ENCODE data around the gene BOD1L1.

Gene BOD1L1

DNA sequence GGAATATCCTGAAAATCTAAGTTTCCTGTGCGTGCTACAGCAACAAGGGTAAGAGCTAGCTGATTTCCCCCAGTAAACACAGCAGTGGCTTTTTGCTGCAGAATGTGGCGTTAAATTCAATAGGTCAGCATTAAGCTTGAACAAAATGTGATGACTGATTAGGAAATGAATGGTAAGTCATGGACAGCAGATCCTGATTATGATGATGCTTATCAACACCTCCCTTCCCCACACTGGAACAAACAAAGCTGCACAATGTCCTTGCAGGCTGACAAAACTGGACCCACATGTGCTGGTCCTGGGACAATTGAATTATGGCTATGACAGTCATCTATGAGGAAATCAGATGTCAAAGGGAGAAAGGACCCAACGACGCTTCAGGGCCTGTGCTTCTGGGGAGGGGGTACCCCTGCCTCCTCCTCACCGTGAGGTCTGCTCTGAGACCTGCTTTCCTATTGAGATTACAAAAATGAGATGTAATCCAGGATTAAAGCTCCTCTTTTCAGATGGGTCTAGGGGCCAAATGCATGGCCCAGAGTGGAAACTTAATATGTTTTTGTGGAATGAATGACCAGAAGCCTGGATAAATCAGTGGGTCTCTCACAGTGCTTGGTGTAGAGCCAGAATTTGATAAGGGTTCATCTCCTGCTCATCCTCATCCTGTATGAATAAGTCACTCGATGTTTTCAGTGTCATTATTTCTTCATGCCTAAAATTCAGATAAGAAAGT is 32.0 kb upstream of the BOD1L1 start:
- no peak overlapping the region for H3K27ac ChIP-seq

DNA sequence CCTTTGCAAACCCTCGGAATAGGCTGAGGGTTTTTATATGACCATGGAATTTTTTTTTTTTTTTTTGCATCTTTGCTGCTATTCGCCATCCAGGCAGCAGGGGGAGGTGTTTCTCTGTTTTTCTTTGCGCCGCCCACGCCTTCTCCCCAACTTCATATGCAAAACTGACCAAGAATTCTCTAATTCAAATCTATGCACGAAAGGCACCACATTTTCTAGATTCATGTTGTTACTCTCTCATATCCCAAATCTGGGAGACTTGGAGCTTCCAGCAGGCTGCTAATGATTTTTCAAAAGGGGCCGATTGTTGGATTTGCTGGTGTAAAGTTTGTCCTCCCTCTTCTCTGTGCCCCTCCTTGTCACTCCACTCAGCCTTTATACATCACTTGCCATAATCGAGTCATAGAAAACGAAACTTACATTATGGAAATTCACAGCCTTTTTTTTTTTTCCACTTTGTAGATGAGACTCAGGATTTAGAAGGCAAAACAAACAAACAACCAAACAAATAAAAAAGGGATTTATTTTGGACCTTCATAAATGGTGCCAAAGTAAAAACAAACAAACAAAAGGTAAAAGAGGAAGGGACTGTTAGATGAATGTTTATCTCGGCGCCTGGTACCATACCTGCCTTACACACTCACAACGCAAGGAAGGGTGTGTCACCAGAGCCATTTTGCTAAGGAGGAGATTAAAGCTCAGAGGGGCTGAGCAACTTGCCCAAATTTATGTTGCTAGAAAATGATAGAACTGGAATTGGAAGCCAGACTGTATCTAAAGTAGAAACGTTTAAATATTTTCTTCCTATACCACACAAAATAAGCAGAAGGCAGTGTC is 29.3 kb upstream of the BOD1L1 start:
- Histone ChIP-seq H3K36me3 (no peaks in the 10 kb centered on the region), H3K27me3 (ENCODE audit: insufficient read depth, low read depth, severe bottlenecking) (peaks cover 3% of the 10 kb centered on the region), H3K27ac (no peak overlapping the region), H3K9me3 (ENCODE audit: severe bottlenecking) (no peaks in the 10 kb centered on the region), H3K4me3 (ENCODE audit: low read depth, low read length) (no peak overlapping the region)
- peak; percentile 25 for DNase-seq
- TF ChIP-seq, protein P1, sequence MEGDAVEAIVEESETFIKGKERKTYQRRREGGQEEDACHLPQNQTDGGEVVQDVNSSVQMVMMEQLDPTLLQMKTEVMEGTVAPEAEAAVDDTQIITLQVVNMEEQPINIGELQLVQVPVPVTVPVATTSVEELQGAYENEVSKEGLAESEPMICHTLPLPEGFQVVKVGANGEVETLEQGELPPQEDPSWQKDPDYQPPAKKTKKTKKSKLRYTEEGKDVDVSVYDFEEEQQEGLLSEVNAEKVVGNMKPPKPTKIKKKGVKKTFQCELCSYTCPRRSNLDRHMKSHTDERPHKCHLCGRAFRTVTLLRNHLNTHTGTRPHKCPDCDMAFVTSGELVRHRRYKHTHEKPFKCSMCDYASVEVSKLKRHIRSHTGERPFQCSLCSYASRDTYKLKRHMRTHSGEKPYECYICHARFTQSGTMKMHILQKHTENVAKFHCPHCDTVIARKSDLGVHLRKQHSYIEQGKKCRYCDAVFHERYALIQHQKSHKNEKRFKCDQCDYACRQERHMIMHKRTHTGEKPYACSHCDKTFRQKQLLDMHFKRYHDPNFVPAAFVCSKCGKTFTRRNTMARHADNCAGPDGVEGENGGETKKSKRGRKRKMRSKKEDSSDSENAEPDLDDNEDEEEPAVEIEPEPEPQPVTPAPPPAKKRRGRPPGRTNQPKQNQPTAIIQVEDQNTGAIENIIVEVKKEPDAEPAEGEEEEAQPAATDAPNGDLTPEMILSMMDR (IDR thresholded peaks at IDR 0.05; ENCODE audit: low read depth, low read length) = peak; percentile 71

More for the DNA sequence above, 32.0 kb upstream of the BOD1L1 start:
- TF ChIP-seq, protein P1 (IDR thresholded peaks at IDR 0.05; ENCODE audit: low read depth, low read length) = no peak
- Histone ChIP-seq H3K4me3 (ENCODE audit: low read depth, low read length) (no peak overlapping the region), H3K36me3 (no peaks in the 10 kb centered on the region), H3K9me3 (ENCODE audit: severe bottlenecking) (no peaks in the 10 kb centered on the region), H3K27me3 (ENCODE audit: insufficient read depth, low read depth, severe bottlenecking) (peaks cover 3% of the 10 kb centered on the region)
- no peak for DNase-seq

DNA sequence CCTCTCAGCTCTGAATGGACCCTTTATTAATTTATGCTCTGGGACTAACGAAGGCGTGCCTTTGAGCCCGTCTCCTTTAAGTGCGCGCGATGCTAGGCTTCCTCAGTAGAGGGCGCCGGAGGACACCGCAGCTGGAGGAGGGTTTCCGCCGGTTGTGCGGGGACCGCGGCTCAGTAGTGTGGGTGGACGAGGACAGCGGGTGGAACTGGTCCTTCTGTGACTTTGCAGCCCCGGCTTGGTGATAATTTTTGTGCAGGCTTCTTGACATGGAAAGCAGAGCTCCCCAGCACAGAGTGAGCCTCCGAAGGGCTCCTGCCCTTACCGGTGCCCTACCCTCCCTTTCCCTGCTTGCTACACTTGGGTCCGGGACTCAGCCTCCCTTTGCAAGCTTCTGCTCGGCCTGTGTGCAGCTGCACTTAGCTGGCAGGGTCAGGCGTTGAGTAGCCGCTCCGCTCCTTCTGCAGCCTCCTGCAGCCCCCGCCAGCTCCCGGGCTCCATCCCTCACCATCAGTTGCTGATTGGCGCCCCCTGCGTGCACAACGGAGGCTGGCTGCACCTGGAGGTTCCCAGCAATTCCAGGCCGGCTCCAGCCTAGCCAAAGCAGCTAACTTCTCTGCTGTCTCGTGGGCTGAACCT is 26.8 kb upstream of the BOD1L1 start:
- DNase-seq = peak; percentile 86
- peaks cover 6% of the 10 kb centered on the region for H3K27me3 ChIP-seq (ENCODE audit: insufficient read depth, low read depth, severe bottlenecking)
- TF ChIP-seq, protein P1 (IDR thresholded peaks at IDR 0.05; ENCODE audit: low read depth, low read length) = peak; percentile 92
- peak overlapping the region; percentile 78 for H3K4me3 ChIP-seq (ENCODE audit: low read depth, low read length)
- H3K27ac ChIP-seq = no peak overlapping the region
- no peaks in the 10 kb centered on the region for H3K36me3 ChIP-seq
- H3K9me3 ChIP-seq (ENCODE audit: severe bottlenecking) = no peaks in the 10 kb centered on the region

DNA sequence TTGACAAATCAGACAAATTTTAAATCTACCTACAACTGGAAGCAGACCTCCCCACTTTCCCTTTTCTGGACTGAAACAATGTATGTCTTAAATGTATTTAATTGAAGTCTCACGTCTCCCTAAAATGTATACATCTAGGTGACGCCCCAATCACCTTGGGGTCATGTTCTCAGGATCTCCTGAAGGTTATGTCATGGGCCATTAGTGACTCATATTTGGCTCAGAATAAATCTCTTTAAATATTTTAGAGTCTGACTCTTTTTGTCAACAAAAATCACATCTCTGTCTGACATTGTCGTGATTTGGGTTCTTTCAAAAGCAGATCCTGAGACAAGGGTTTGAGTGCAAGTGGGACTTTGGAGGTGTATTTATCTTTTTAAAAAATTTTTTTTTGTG is 26.2 kb upstream of the BOD1L1 start:
- Histone ChIP-seq H3K9me3 (ENCODE audit: severe bottlenecking) (no peaks in the 10 kb centered on the region), H3K27me3 (ENCODE audit: insufficient read depth, low read depth, severe bottlenecking) (peaks cover 6% of the 10 kb centered on the region), H3K36me3 (no peaks in the 10 kb centered on the region), H3K4me3 (ENCODE audit: low read depth, low read length) (no peak overlapping the region), H3K27ac (no peak overlapping the region)
- TF ChIP-seq, protein P1 (IDR thresholded peaks at IDR 0.05; ENCODE audit: low read depth, low read length) = no peak
- DNase-seq = no peak

DNA sequence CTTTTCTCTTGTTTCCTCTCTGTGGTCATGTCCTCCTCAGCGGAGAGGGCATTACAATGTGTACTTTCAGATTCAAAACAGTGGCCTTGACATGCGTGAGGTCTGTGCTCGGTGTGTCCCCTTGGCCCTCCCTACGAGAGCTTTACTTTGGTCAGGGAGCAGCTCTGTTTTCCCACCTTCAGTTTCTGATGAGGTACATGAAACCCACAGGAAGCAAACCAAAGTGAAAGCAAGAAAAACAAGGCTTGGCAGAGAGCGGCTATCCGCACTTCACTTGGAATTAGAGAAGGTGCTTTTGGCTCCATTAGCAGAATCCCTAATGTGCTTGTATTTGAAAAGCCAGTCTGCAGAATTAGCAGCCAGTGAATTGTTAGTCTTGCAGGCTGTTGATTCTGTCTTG is 19.5 kb upstream of the BOD1L1 start:
- Histone ChIP-seq H3K9me3 (ENCODE audit: severe bottlenecking) (no peaks in the 10 kb centered on the region), H3K4me3 (ENCODE audit: low read depth, low read length) (no peak overlapping the region), H3K27ac (no peak overlapping the region), H3K27me3 (ENCODE audit: insufficient read depth, low read depth, severe bottlenecking) (peaks cover 3% of the 10 kb centered on the region), H3K36me3 (no peaks in the 10 kb centered on the region)
- no peak for DNase-seq
- TF ChIP-seq, protein P1 (IDR thresholded peaks at IDR 0.05; ENCODE audit: low read depth, low read length) = no peak

Measured in WERI-Rb-1 (cell line).